Epithelial cell of proximal tubule (primary cell): Measurements from ENCODE around the gene LAMTOR2. TPM values are rescaled to one million over a fixed set of nuclear protein-coding genes. Genes with fewer than 3 reads are reported as not detected.

Source experiments
- DNase-seq: peaks from one replicate; pipeline ENCODE4 v3.0.0-alpha.2; 2011; ENCODE audit warnings: low read depth
- H3K4me3 ChIP-seq: 2 replicates; pipeline ENCODE4 v1.5.1; 2011; ENCODE audit warnings: low read depth, mild to moderate bottlenecking, low read length
- CTCF ChIP-seq: conservative IDR thresholded peaks from 2 replicates; pipeline ENCODE4 v1.5.1; 2012; ENCODE audit warnings: low read depth, mild to moderate bottlenecking, low read length
- total RNA-seq: library from RNA; depleted of rRNA; stranded (reverse); fragments of >200 nt; gene quantifications from 2 replicates; pipeline ENCODE4 v1.2.3, GENCODE V29; 2015

The LAMTOR2 gene
- total RNA-seq, 1 donor from 2014 or later: 97.0 TPM

GRCh38 chr1:156052862-156053767 lies 1.5 kb upstream of the LAMTOR2 start:
- DNase-seq: no peak
- peak overlapping the region; percentile 91 for H3K4me3 ChIP-seq
- TF ChIP-seq CTCF: peak; percentile 39

GRCh38 chr1:156053768-156054499 lies 648 bp upstream of the LAMTOR2 start, which contains the start of gene UBQLN4:
TSS of gene UBQLN4 (minus strand) at chr1:156053798. CDS start at chr1:156053701, 97 bp downstream.
- TF ChIP-seq CTCF: peak; percentile 46
- H3K4me3 ChIP-seq: peak within 1 kb of the TSS; percentile 100
- DNase-seq: no peak

GRCh38 chr1:156055281-156056048 lies 883 bp downstream of the LAMTOR2 start:
- DNase-seq: no peak
- H3K4me3 ChIP-seq: peak overlapping the region; percentile 100
- no peak for TF ChIP-seq CTCF

GRCh38 chr1:156056326-156056849 lies 1.8 kb downstream of the LAMTOR2 start:
- DNase-seq: no peak
- H3K4me3 ChIP-seq: no peak overlapping the region
- TF ChIP-seq CTCF: no peak

GRCh38 chr1:156060937-156061636 lies 6.5 kb downstream of the LAMTOR2 start, which contains the start of gene RAB25:
TSS of gene RAB25 (plus strand) at chr1:156061160. CDS start at chr1:156061401, 241 bp downstream.
- TF ChIP-seq CTCF: no peak
- no peak within 1 kb of the TSS for H3K4me3 ChIP-seq
- no peak for DNase-seq

GRCh38 chr1:156062189-156062588 lies 7.6 kb downstream of the LAMTOR2 start:
- no peak for DNase-seq
- TF ChIP-seq CTCF: no peak
- no peak overlapping the region for H3K4me3 ChIP-seq
